Skeletal muscle cell (primary cell): ENCODE data around the gene PTPRD.

ENCODE experiments used
- DNase-seq: peaks from one replicate; pipeline ENCODE4 v3.0.0-alpha.2; 2010; ENCODE audit warnings: low read depth
- H3K4me3 ChIP-seq: 2 replicates; pipeline ENCODE4 v1.5.1; 2011; ENCODE audit warnings: low read depth, mild to moderate bottlenecking, control low read depth, low read length, moderate library complexity

PTPRD gene

DNA sequence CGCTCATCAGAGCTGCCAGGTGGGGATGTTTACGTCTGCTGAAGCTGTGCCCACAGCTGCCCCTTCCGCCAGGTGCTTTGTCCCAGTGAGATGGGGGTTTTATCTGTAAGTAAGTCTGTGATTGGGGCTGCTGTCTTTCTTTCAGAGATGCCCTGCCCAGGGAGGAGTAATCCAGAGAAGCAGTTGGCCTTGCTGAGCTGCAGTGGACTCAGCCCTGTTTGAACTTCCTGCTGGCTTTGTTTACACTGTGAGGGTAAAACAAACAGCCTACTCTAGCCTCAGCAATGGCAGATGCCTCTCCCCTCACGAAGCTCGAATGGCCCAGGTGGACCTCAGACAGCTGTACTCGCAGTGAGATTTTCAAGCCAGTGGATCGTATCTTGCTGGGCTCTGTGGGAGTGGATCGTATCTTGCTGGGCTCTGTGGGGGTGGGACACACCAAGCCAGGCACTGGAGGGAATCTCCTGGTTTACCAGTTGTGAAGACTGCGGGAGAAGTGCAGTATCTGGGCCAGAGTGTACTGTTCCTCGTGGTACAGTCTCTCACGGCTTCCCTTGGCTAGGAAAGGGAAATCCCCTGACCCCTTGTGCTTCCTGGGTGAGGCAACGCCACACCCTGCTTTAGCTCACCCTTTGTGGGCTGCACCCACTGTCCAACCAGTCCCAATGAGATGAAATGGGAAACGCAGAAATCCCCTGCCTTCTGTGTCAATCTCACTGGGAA lies 2283.1 kb downstream of the PTPRD start:
- no peak overlapping the region for H3K4me3 ChIP-seq
- DNase-seq, result no peak

DNA sequence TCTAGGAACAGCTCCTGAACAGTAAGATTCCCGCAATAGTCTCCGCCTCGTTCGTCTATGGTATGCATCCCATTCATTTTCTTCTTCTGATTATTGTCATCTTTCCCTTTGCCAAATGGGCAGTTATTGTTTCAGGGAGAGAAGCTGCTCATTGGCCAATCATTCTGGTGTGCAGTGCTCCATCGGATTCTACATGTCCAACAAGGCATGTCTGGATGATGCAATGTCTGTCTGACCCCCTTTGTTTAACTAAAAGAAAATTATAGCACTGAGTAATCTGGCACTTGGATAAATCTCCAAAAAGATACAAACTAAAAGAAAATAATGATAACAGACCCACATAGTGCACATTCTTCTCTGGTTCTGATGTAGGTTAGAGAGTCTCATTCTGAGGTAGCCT lies 2297.6 kb downstream of the PTPRD start:
- DNase-seq, result no peak
- no peak overlapping the region for H3K4me3 ChIP-seq

DNA sequence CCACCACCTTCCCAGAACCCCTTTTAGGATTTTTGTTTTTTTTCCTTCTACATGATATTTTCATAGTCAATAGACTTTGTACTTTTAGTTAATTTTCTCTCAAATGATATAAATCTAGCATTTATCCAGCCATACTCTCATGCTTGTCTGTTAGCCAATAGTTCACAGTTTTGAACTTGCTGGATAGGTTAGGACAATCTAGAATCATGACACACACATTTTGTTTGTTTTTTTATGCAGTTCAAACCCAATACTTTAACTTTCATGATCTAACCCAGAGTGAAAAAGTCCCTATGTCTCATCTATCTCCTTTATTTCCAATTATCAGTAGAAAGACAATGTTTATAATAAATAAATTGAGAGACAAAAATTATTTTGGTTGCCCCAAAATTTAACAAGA lies 2303.5 kb downstream of the PTPRD start:
- DNase-seq, result no peak
- H3K4me3 ChIP-seq, result no peak overlapping the region

DNA sequence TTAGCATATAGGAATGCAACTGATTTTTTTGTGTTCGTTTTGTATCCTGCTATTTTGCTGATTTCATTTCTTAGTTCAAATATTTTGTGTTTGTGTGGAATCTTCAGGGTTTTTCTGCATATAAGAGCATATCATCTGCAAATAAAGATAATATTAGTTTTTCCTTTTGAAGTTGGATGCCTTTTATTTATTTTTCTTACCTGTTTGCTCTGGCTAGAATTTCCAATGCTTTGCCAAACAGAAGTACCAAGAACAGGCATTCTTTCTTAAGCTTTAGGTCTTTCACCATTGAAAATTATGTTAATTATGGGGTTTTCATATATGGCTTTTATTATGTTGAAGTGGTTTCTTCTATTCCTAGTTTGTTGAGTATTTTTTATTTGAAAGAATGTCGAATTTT lies 2308.1 kb downstream of the PTPRD start:
- H3K4me3 ChIP-seq, result no peak overlapping the region
- no peak for DNase-seq

DNA sequence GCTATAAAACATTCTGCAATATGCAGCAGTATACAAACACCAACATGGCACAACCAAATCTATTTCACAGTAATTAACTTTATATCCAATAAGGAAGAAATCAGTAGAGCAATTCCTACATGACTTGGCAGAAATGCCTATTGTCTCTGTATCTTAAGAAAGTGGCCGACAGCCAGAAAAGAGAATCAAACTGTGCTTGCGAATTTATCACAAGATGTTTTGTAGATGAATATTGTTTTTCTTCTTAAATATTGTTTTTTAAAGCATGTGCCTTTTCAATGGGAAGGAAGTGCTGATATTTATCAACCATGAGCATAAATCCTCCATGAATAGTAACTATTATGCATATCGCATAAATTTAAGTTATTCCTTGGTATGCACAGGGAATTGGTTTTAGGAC lies 2311.5 kb downstream of the PTPRD start:
- no peak overlapping the region for H3K4me3 ChIP-seq
- no peak for DNase-seq

DNA sequence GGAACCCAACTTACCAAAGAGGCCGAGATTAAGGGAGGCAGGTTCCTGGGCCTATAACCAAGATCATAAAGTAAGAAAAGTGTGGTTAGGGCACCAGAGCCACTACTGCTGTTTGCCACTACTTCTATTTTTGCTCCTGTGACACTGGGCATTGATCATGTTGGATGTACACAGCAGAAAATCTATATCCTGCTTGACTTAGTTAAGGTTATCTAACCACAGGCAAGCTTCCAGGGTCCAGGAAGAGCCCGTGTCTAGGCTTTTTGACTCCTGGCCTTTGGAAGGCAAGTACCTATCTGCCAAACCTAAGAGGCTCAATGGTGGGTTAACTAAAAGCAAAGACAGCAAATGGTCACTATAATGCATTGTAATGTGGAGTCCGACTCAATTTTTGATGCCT lies 2315.8 kb downstream of the PTPRD start:
- no peak for DNase-seq
- no peak overlapping the region for H3K4me3 ChIP-seq

DNA sequence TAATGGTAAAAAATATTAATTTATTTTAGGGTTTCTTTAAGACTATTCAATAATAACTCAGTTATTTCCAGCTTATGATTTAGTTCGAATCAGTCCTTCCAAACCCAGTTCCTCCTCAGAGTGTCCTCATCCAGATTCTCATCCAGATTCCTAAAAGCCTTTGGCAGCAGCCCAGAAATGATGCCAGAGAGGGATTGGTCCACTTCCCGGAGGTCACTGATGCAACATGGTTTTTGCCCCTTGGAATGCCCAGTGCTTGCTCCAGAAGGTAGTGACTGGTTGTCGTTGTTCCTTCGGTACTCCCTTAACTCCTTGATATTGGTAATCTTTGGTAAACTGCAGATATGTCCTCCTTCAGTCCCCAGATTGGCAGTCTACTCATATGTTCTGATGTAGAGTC lies 2320.1 kb downstream of the PTPRD start:
- no peak for DNase-seq
- no peak overlapping the region for H3K4me3 ChIP-seq

DNA sequence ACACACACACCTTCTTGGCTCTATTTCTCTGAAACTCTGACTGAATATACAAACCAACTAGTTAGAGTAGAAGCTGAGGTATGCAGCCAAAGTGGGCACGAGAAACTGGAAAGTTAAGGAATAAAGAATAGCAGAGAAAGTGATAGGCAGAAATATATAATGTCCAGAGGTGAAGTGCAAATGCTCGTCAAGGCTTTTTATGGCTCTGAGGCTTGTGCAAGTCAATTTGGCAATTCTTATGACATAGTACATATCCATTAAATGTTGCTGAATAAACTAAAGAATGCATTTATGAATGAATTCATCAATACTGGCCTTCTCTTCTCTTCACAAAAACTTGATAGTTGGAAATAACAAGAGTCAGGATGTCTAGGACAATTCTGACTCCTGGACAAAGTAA lies 2323.1 kb downstream of the PTPRD start:
- DNase-seq, result no peak
- H3K4me3 ChIP-seq, result no peak overlapping the region

DNA sequence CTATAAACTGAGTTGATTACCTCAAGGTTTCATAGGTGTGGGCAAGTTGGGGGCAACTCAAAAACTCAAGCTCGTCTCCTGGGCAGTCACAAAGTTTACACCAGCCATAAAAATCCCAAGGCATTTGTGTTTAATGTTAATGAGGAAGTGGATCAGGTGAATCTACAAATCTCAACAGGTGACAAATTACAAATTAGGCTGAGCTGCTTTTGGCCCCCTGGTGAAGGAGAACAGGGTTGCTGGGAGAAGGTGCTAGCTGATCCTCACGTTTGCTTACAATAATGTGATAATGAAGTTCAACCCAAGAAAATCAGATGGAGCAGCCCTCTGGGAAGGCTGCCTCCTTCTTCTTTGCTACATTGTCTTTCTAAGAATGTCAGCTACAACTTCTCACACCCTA lies 2324.8 kb downstream of the PTPRD start:
- no peak overlapping the region for H3K4me3 ChIP-seq
- DNase-seq, result no peak

DNA sequence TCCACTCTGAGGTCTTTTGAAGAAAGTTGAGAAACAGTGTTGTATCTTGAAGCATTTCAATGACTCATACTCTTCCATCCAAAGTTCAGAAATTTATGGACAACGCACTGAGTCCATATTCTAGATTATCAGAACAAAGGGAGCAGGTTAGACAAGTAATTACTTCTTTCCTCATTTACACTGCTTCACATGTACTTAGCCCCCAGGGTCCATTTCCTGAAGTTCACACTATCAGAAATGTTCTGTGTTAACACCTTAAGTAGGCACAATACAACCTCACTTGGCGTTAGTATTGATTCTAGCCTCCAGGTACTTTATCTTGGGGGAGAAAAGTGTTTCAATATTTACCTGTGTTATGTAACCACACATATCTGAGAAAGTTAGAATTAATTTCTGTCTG lies 2325.3 kb downstream of the PTPRD start:
- no peak for DNase-seq
- H3K4me3 ChIP-seq, result no peak overlapping the region

DNA sequence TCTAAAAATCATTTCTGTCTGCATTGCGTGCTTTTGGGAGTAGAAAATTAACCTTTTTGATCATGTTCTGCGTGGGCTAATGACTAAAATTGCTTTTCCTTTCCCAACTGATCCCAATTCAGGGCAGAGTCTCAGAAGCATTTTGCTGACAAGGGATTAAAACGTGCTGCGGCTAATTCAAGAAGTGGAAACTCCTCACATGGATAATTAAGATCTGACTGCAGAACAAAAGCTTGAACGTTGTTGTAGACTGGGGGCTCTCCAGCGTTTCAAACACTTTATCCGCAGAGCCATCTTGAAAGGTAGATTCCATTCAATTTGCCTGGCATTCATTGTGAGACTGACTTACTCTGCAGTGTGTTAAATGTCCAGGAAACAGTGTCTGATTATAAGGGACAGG lies 2327.9 kb downstream of the PTPRD start:
- no peak for DNase-seq
- no peak overlapping the region for H3K4me3 ChIP-seq

DNA sequence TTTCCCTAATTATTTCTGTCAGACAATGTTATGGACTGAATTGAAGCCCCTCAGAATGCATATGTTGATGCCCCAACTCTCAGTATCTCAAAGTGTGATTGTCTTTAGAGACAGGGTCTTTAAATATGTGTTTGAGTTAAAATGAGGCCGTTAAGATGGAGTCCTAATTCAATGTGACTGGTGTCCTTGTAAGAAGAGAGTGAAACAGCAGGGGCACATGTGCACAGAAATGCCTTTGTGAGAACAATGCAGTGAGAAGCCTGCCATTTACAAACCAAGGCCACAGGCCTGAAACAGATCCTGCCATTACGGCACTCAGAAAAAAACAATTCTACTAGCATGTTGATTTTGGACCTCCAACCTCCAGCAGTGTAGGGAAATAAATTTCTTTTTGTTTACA lies 2330.3 kb downstream of the PTPRD start:
- no peak overlapping the region for H3K4me3 ChIP-seq
- DNase-seq, result no peak

DNA sequence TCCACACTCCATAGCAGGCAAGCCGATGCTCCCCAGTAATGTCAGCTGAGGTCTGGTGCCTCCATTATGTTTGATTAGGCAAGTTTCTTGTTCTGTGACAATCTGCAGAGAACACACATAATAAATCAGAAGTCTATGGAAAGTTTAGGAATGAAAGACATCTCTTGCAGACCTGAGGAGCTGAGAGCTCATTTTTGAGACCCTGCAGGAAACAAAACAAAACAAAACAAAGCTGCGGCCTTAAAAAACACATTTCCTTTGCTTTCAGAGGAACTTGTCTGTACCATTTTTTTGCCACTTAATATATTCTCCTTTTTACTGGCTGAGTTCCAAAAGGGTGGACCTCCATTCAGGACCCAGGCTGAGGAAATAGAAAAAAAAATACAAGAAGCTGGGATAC lies 2332.0 kb downstream of the PTPRD start:
- H3K4me3 ChIP-seq, result no peak overlapping the region
- DNase-seq, result no peak

DNA sequence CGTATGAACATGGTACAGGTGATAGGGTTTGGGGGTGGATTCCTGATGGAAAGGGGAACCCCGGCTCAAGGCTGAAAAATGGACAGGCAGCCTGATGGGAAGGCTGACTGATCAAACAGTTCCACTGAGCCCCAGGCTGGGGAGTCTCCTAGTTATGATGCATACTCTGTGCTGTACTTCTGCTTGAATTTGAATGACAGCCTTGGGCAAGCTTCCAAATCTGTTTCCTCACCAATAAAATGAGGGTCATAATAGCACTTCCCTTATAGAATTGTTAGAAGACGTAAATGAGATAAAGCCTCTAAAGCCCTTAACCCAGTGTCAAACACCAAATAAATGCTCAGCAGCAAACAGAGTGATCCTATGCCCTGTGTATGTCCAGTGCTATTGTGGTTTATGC lies 2334.8 kb downstream of the PTPRD start:
- DNase-seq, result no peak
- H3K4me3 ChIP-seq, result no peak overlapping the region

DNA sequence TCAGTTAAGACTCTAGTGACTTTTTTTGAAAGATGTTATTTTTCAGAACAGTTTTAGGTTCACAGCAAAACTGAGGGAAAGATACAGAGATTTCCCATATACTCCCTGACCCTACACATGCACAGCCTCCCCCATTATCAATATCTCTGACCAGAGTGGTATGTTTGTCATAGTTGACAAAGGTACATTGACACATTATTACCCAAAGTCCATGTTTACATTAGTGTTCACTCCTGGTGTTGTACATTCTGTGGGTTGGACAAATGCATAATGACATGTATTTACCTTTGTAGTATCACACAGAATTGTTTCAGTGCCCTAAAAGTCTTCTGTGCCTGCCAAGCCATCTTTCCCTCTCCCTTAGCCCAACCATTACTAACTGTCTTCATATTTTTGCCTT lies 2342.6 kb downstream of the PTPRD start:
- no peak for DNase-seq
- H3K4me3 ChIP-seq, result no peak overlapping the region

DNA sequence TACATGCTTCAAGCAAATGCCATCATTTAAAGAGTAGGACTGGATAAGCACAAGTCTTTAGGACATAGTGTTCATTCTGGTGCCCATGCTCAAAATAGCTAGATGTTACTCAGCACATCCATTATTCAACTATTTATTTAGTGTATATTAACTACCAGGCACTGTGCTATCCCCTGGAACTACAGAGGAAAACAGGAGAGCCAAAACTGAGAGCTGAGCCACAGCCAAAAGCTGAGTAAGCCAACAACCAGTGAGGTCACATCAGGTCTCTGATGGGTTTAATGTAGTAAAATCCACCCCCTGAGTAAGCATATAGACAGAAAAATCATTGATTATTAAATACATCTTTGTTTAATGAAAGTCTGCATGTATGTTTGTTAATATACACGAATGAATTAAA lies 2343.9 kb downstream of the PTPRD start:
- peak; percentile 13 for DNase-seq
- H3K4me3 ChIP-seq, result no peak overlapping the region

DNA sequence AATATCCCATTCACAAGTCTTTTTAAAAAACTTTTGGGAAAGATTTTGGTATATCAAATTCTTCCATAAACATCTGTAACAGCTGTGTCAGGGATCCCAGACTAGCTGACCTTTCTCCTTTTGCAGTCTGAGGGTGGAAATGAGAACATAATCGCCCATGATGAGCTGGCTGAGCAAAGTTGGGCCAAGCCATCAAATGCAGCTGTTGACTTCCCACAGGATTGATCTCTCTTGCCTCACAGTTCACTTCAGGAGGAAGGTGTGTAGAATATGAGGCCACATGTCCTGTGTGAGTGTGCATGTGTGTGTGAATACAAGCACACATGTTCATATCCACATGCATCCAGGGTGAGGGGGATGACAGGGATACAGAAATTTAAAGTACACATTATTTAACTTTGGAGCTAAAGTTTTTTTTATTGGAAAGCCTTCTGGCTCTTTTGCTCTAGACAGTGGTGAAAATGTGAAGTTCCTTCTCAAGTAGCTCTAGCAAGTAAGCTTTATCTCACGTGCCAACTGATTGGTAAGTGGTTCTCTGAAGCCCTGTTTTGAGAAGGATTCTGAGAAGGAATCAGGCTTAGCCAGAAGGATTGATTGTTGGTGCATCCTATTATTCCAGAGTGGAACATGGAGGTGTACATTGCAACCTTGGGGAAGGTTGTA lies 2344.5 kb downstream of the PTPRD start:
- peak; percentile 26 for DNase-seq
- no peak overlapping the region for H3K4me3 ChIP-seq

DNA sequence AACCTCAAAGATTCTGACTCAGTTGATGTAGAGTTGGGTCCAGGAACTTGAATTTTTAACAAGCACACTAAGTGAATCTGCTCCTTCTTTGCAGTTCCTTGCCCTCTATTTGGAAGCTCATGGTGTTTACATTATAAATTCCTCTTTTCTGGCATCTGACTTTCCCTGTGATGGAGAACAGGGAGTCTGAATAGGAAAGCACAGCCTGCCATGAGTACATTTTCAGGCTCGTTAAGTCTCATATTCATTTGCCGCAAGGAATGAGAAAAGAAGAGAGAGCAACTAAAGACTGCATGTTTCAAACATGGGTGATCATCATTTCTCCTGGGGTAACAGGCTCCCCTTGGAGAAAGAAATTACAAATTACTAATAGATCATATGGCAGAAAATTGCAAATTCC lies 2345.2 kb downstream of the PTPRD start:
- DNase-seq, result no peak
- H3K4me3 ChIP-seq, result no peak overlapping the region

DNA sequence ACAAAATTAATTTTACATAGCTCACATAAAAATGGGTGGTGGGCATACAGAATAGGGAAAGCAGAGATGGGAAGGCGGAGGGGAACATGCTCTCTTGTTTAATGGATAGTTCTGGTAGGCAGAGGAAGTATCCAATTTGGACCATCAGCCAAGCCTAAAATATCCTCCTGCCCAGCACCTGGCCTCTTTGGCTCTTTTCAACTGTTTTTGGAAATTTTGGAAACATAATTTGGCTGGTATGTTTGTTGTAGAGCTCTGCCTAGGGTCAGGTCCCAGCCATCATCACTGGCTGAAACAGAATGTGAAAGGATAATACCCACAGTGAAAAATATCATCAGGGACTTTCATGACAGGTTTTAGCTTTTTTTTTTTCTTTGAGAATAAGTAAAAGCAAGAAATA lies 2345.9 kb downstream of the PTPRD start:
- H3K4me3 ChIP-seq, result no peak overlapping the region
- no peak for DNase-seq

DNA sequence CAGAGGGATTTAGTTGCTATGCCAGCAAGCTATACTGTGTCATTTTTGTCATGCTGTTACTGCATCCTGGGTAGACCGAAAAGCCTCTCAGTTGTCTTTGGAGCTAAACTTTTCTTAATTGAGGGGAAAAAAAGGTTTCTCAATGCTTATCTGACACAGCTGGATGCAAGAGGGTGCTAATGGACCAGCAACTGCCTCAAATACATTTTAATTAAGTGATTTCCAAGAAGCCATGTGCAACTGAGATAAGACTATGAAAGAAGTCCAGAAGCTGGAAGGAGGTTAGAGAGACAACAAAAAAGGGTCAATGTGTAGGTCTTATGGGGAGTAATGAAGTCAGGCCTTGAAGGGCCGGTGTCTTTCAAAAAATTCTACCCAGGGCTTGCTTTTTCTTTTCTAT lies 2347.5 kb downstream of the PTPRD start:
- no peak for DNase-seq
- no peak overlapping the region for H3K4me3 ChIP-seq
